ENCODE results near the gene TTC39C.

DNA sequence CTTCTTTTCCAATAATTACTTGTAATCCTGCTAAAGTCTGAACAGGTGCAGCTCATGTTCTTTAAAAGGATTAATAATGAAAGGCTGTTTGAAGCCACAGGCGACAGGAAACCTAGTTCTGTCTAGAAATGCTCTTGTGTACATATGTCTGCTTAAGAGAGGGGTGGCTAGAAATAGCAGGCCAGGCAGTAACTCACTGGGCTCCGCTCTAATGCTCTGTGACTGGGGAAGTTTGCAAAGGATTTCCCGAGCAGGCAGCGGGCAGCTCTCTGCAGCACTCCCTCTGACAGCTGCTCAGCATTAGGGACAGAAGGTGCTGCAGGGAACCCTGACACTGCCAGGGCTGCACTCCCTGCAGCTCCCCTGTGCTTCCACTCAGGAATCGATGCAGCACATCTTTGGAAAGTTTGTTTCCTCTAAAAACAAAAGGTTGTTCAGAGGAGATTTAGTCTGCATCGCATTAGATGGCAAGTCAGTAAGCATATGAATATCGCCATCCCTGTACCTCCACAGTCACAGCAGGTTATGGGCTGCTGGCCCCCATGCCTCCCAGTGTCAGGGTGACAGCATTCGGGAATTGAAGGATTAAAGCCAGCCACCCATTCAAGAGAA is 33.1 kb upstream of the TTC39C start:
- TF ChIP-seq POLR2AphosphoS5 (IDR thresholded peaks at IDR 0.05) (no peak), POLR2A (IDR thresholded peaks at IDR 0.05) (no peak), EP300 (IDR thresholded peaks at IDR 0.05) (no peak)
- TF ChIP-seq, protein P1, sequence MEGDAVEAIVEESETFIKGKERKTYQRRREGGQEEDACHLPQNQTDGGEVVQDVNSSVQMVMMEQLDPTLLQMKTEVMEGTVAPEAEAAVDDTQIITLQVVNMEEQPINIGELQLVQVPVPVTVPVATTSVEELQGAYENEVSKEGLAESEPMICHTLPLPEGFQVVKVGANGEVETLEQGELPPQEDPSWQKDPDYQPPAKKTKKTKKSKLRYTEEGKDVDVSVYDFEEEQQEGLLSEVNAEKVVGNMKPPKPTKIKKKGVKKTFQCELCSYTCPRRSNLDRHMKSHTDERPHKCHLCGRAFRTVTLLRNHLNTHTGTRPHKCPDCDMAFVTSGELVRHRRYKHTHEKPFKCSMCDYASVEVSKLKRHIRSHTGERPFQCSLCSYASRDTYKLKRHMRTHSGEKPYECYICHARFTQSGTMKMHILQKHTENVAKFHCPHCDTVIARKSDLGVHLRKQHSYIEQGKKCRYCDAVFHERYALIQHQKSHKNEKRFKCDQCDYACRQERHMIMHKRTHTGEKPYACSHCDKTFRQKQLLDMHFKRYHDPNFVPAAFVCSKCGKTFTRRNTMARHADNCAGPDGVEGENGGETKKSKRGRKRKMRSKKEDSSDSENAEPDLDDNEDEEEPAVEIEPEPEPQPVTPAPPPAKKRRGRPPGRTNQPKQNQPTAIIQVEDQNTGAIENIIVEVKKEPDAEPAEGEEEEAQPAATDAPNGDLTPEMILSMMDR (IDR thresholded peaks at IDR 0.05): no peak
